Measurements from ENCODE around the gene TRAPPC12. TPM values are rescaled to one million over a fixed set of nuclear protein-coding genes. Genes with fewer than 3 reads are reported as not detected.
A peak's percentile ranks its signal among the peaks of the same experiment; 100 is the strongest.
"Not testable (repeated sequence)": the region's sequence is repeated elsewhere in the genome, so short reads cannot be mapped to it uniquely, and the experiment has no call there.

Gene TRAPPC12
- total RNA-seq, 4 donors from 2014 or later: 125 to 157 (median 145) TPM

DNA sequence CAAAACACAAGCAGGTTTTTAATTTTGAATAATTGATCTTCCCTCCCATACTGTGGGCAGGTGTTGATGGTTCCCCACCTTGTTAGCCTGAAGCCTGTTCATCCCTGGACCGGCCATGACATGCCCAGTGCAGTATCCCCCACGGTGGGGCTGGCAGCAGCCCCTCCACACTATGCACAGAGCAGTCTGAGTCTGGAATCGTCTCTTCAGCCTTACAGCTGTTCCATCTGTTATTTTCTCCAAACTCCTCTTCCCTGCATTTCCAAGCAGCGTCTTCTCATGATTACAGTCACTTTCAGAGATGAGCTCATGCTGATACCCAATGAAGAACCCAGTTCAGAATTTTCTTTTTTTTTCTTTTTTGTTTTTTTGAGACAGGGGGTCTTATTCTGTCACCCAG lies 71.7 kb downstream of the TRAPPC12 start:
- H3K27ac ChIP-seq: no peak overlapping the region
- no peak for TF ChIP-seq CTCF (IDR thresholded peaks at IDR 0.05)
- no peak for TF ChIP-seq EP300 (IDR thresholded peaks at IDR 0.05)
- TF ChIP-seq POLR2A (IDR thresholded peaks at IDR 0.05): no peak
- no peaks in the 10 kb centered on the region for H3K27me3 ChIP-seq
- H3K4me1 ChIP-seq: peaks cover 0 to 41% (median 2%) of the 10 kb centered on the region in 4 donors
- WGBS, 2 donors: 90 to 92% methylated on average over 4 of the region's 4 CpGs
- H3K9me3 ChIP-seq: no peaks in the 10 kb centered on the region
- H3K36me3 ChIP-seq: peaks cover 0 to 50% (median 0%) of the 10 kb centered on the region in 3 donors
- no peak for DNase-seq (ENCODE audit: low spot score in 2 of 2)
- H3K4me3 ChIP-seq: no peak overlapping the region

DNA sequence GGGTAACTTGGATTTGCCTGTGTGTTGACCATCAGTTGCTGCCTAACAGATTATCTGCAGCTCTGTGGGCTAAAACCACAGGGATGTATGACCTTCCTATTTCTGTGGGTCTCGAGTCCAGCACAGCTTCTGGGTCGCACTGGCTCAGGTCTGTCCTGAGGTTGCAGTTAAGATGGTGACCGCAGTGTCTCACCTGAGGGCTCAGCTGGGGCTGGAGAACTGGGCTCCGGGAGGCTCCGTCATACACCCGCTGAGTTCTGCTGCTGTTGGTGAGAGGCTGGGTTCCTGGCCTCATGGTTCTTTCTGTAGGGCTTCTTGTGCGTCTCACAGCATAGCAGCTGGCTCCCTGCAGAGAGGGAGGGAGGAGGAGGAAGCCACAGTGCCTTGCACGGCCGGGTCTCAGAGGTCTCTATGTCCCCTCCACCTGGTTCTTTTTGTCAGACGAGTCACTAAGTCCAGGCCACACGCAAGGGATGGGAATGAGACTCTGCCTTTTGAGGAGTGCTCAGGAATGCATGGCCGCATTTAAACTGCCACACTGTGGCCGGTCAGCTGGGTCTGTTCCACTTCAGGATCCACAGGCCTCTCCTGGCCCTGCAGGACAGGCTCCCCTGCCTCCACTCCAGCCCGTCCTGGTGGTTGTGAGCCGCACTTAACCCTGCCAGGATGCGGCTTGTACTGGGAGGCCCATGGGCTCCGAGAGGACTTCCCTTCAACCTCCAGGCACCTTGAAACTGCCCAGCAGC lies 72.6 kb downstream of the TRAPPC12 start:
- no peak for DNase-seq (ENCODE audit: low spot score in 2 of 2)
- TF ChIP-seq CTCF (IDR thresholded peaks at IDR 0.05): no peak
- no peak for TF ChIP-seq EP300 (IDR thresholded peaks at IDR 0.05)
- no peak for TF ChIP-seq POLR2A (IDR thresholded peaks at IDR 0.05)
- no peaks in the 10 kb centered on the region for H3K9me3 ChIP-seq

DNA sequence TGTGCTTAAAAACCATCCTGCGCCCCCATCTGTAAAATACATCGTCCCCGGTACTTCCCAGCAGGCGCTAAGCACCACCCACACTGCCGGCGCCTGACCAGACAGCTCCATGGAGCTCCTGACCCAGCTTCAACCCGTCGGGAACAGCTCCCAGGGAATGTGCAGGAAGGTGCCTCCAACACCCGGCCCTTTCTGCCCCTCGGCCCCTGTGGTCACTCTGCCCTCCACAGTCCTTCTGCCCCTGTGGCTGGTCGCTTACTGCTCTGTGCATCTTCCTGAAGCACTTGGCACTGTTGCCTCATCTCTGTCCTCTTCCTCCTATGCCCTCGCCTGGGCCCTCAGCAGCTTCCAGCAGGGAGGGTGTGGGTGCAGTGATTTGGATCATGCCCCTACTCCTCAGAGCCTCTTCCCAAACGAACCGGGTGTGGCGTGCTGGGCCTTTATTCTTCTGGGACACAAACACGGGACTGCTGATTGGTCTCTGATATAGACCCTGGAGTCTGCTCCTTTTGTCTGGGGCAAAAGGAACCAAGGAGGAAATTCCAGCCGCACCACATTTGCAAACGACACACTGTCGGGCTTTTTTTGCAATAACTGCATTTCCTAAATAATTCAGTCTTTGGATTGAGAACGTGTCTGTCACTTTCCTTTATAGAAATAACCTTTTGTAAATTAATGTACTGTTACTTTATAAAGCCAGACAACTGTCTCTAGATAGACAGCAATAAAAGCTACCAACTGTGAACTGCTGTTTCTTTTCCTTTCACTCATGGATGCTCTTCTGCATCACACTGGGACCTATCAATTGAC lies 73.9 kb downstream of the TRAPPC12 start:
- no peak overlapping the region for H3K4me3 ChIP-seq
- H3K9me3 ChIP-seq: no peaks in the 10 kb centered on the region
- no peaks in the 10 kb centered on the region for H3K27me3 ChIP-seq
- no peak for TF ChIP-seq CTCF (IDR thresholded peaks at IDR 0.05)
- peak in 1 of 2 donors; percentile 10 for TF ChIP-seq EP300 (IDR thresholded peaks at IDR 0.05)
- peaks cover 0 to 58% (median 0%) of the 10 kb centered on the region in 3 donors for H3K36me3 ChIP-seq
- peak overlapping the region in 3 of 4 donors; percentile 8 to 26 (median 14) for H3K27ac ChIP-seq
- no peak for DNase-seq (ENCODE audit: low spot score in 2 of 2)
- 35 to 50% methylated on average over 20 of the region's 20 CpGs for WGBS, 2 donors
- H3K4me1 ChIP-seq: peaks cover 0 to 33% (median 2%) of the 10 kb centered on the region in 4 donors

More for the DNA sequence above, 72.6 kb downstream of the TRAPPC12 start:
- Histone ChIP-seq H3K4me3 (no peak overlapping the region), H3K27ac (peak overlapping the region in 2 of 4 donors; percentile 6 to 26), H3K4me1 (peaks cover 0 to 41% (median 2%) of the 10 kb centered on the region in 4 donors), H3K36me3 (peaks cover 0 to 50% (median 0%) of the 10 kb centered on the region in 3 donors), H3K27me3 (no peaks in the 10 kb centered on the region)
- WGBS, 2 donors: 85 to 86% methylated on average over 14 of the region's 17 CpGs

DNA sequence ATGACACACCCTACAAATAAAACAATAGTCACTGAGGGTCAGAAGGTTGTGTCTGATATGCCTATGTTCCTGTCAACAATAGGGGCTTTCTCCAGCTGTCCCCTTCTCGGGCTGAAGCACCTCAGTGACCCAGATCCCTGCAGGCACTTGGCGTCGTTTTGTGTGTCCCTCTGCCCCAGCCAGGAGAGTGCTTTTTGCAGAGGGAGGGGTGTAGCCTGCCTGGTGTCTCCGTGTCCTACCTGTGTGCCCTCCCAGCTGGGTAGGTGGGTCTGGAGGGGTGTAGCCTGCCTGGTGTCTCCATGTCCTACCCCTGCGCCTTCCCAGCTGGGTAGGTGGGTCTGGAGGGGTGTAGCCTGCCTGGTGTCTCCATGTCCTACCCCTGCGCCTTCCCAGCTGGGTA lies 74.5 kb downstream of the TRAPPC12 start:
- H3K9me3 ChIP-seq; DNase-seq (ENCODE audit: low spot score in 2 of 2); H3K27me3 ChIP-seq; H3K4me3 ChIP-seq: not testable (repeated sequence)
- Histone ChIP-seq H3K27ac (peak overlapping the region in 2 of 4 donors; percentile 8 to 26), H3K4me1 (peaks cover 0 to 29% (median 2%) of the 10 kb centered on the region in 4 donors), H3K36me3 (peaks cover 0 to 56% (median 0%) of the 10 kb centered on the region in 3 donors)
- WGBS, 2 donors: 74 to 75% methylated on average over 4 to 6 of the region's 6 CpGs

GRCh38 chr2:3454802-3455201 lies 75.3 kb downstream of the TRAPPC12 start:
- Histone ChIP-seq H3K27me3 (no peaks in the 10 kb centered on the region), H3K4me1 (peaks cover 0 to 27% (median 2%) of the 10 kb centered on the region in 4 donors), H3K36me3 (peaks cover 0 to 48% (median 0%) of the 10 kb centered on the region in 3 donors), H3K4me3 (no peak overlapping the region), H3K9me3 (no peaks in the 10 kb centered on the region), H3K27ac (no peak overlapping the region)
- TF ChIP-seq EP300 (IDR thresholded peaks at IDR 0.05): no peak
- TF ChIP-seq CTCF (IDR thresholded peaks at IDR 0.05): no peak
- no peak for TF ChIP-seq POLR2A (IDR thresholded peaks at IDR 0.05)
- 96 to 97% methylated on average over 22 of the region's 22 CpGs for WGBS, 2 donors
- no peak for DNase-seq (ENCODE audit: low spot score in 2 of 2)

All from tibial nerve (tissue), 4 donors.